ENCODE measurements around the gene ELL2.
A peak's percentile ranks its signal among the peaks of the same experiment; 100 is the strongest.
"Not testable (repeated sequence)": the region's sequence is repeated elsewhere in the genome, so short reads cannot be mapped to it uniquely, and the experiment has no call there.

Gene ELL2

DNA sequence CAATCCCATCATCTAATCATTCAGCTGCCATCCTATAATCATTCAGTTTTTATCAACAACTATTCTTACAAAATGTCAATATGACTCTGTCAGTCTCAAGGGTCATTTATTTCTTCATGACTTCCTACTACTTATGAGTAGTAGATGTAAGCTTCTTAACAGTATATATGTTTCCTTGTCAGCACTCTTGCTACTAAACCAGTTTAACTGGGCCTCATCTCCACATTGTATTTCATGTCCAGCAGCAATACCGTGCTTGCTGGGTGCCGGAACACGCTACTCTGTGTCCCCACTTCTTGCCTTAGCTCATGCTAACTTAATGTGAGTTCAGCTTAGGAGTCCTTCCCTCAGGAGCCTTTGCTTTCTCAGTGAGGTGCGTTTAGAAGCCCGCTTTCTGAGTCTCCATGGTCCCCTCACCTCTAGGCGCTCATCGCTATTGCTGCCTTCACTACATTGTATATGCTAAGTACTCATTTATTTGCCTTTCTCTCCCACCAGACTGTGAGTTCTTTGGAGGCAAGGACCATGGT is 32.9 kb downstream of the ELL2 start:
- Histone ChIP-seq H3K9me3 (replicated peaks; ENCODE audit: insufficient read depth, low read length) (no peaks in the 10 kb centered on the region), H3K79me2 (ENCODE audit: low read length) (peaks cover 50% of the 10 kb centered on the region), H3F3A (ENCODE audit: insufficient read depth, low read length) (peaks cover 54% of the 10 kb centered on the region), H3K4me2 (ENCODE audit: low read depth, low read length) (peak overlapping the region; percentile 67), H3K9ac (ENCODE audit: low read length) (peak overlapping the region; percentile 14; the same call in 1 of the 2 replicates), H2AFZ (ENCODE audit: low read length) (no peak overlapping the region), H3K4me1 (ENCODE audit: low read length) (peaks cover 67% of the 10 kb centered on the region), H3K27me3 (replicated peaks; ENCODE audit: insufficient read depth, low read length) (no peaks in the 10 kb centered on the region), H3K36me3 (replicated peaks; ENCODE audit: insufficient read depth, low read length) (no peaks in the 10 kb centered on the region), H3K9me2 (replicated peaks; ENCODE audit: insufficient read depth, low read length) (no peaks in the 10 kb centered on the region), H4K20me1 (ENCODE audit: insufficient read depth, low read length) (no peaks in the 10 kb centered on the region; the same call in 1 of the 2 replicates), H3K27ac (ENCODE audit: low read length) (peak overlapping the region; percentile 68; the same call in 1 of the 2 replicates), H3K4me3 (ENCODE audit: low read length) (no peak overlapping the region)
- TF ChIP-seq EZH2 (optimal IDR thresholded peaks at IDR 0.05; ENCODE audit: low read depth, low read length) (no peak), EZH2phosphoT487 (IDR thresholded peaks at IDR 0.05; ENCODE audit: low read length) (no peak), CTCF (IDR thresholded peaks at IDR 0.05; ENCODE audit: low read length) (no peak)
- DNase-seq: no peak

GRCh38 chr5:95927927-95928723 is 33.5 kb downstream of the ELL2 start:
- Histone ChIP-seq H3K79me2 (ENCODE audit: low read length) (peaks cover 52% of the 10 kb centered on the region), H3F3A (ENCODE audit: insufficient read depth, low read length) (peaks cover 56% of the 10 kb centered on the region), H3K4me2 (ENCODE audit: low read depth, low read length) (peak overlapping the region; percentile 67), H3K9ac (ENCODE audit: low read length) (peak overlapping the region; percentile 14; the same call in 1 of the 2 replicates), H3K27me3 (replicated peaks; ENCODE audit: insufficient read depth, low read length) (no peaks in the 10 kb centered on the region), H3K27ac (ENCODE audit: low read length) (peak overlapping the region; percentile 68; the same call in 1 of the 2 replicates), H4K20me1 (ENCODE audit: insufficient read depth, low read length) (no peaks in the 10 kb centered on the region), H3K4me1 (ENCODE audit: low read length) (peaks cover 74% of the 10 kb centered on the region), H2AFZ (ENCODE audit: low read length) (no peak overlapping the region), H3K9me2 (replicated peaks; ENCODE audit: insufficient read depth, low read length) (no peaks in the 10 kb centered on the region), H3K9me3 (replicated peaks; ENCODE audit: insufficient read depth, low read length) (no peaks in the 10 kb centered on the region), H3K4me3 (ENCODE audit: low read length) (0 out of 2 replicates have a peak overlapping the region, but pooled peaks have one; percentile 11), H3K36me3 (replicated peaks; ENCODE audit: insufficient read depth, low read length) (no peaks in the 10 kb centered on the region)
- TF ChIP-seq EZH2phosphoT487 (IDR thresholded peaks at IDR 0.05; ENCODE audit: low read length): no peak
- no peak for TF ChIP-seq EZH2 (optimal IDR thresholded peaks at IDR 0.05; ENCODE audit: low read depth, low read length)
- no peak for TF ChIP-seq CTCF (IDR thresholded peaks at IDR 0.05; ENCODE audit: low read length)
- DNase-seq: peak; percentile 35

DNA sequence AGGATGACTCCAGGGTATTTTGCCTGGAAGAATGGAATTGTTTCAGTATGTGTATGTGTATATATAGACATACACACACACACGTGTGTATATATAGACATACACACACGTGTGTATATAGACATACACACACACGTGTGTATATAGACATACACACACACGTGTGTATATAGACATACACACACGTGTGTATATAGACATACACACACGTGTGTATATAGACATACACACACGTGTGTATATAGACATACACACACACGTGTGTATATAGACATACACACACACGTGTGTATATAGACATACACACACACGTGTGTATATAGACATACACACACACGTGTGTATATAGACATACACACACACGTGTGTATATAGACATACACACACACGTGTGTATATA is 34.4 kb downstream of the ELL2 start:
- H3K4me3 ChIP-seq (ENCODE audit: low read length); H3K27me3 ChIP-seq (replicated peaks; ENCODE audit: insufficient read depth, low read length); H3K9me3 ChIP-seq (replicated peaks; ENCODE audit: insufficient read depth, low read length); DNase-seq; H3K9me2 ChIP-seq (replicated peaks; ENCODE audit: insufficient read depth, low read length); H3K27ac ChIP-seq (ENCODE audit: low read length); H3K36me3 ChIP-seq (replicated peaks; ENCODE audit: insufficient read depth, low read length); H3K9ac ChIP-seq (ENCODE audit: low read length); H2AFZ ChIP-seq (ENCODE audit: low read length); H4K20me1 ChIP-seq (ENCODE audit: insufficient read depth, low read length): not testable (repeated sequence)
- H3K4me2 ChIP-seq (ENCODE audit: low read depth, low read length): peak overlapping the region; percentile 48; the same call in 1 of the 2 replicates
- peaks cover 54% of the 10 kb centered on the region for H3K79me2 ChIP-seq (ENCODE audit: low read length)
- H3F3A ChIP-seq (ENCODE audit: insufficient read depth, low read length): peaks cover 56% of the 10 kb centered on the region
- H3K4me1 ChIP-seq (ENCODE audit: low read length): peaks cover 78% of the 10 kb centered on the region
